ENCODE data around the gene ASB15. TPM values are rescaled to one million over a fixed set of nuclear protein-coding genes. Genes with fewer than 3 reads are reported as not detected.

ASB15 gene
- total and polyA plus RNA-seq, 2 donors (not counting 3 experiments of a cell fraction or from before 2014, with no cell fraction given) = not detected

- DNase-seq (ENCODE audit: low read depth, low spot score) = peak; percentile 61
- TF ChIP-seq, protein P1, sequence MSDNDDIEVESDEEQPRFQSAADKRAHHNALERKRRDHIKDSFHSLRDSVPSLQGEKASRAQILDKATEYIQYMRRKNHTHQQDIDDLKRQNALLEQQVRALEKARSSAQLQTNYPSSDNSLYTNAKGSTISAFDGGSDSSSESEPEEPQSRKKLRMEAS (IDR thresholded peaks at IDR 0.05; ENCODE audit: insufficient read depth, insufficient read length) = no peak
- TF ChIP-seq POLR2AphosphoS5 (IDR thresholded peaks at IDR 0.05; ENCODE audit: insufficient read depth, low read depth, low read length) (no peak), EZH2 (IDR thresholded peaks at IDR 0.05; ENCODE audit: borderline replicate concordance, low read depth, low read length, severe bottlenecking) (no peak), CTCF (IDR thresholded peaks at IDR 0.05; ENCODE audit: extremely low read depth in 1 of 2, insufficient read depth in 1 of 2, low read depth in 1 of 2, low read length in 2 of 2) (peak; percentile 69 to 73), MYC (IDR thresholded peaks at IDR 0.05; ENCODE audit: low read depth, low read length) (no peak), FOS (IDR thresholded peaks at IDR 0.05; ENCODE audit: borderline replicate concordance, insufficient read depth, low read length) (no peak)
- Histone ChIP-seq H3K4me1 (ENCODE audit: control insufficient read depth, extremely low read depth, insufficient read depth, low read length) (no peaks in the 10 kb centered on the region), H3K9me3 (replicated peaks; ENCODE audit: control insufficient read depth, insufficient read depth, low read length) (no peaks in the 10 kb centered on the region), H3K9me1 (replicated peaks; ENCODE audit: control insufficient read depth, extremely low read depth, insufficient read depth, low read length) (no peaks in the 10 kb centered on the region), H3K4me2 (ENCODE audit: insufficient read depth, low read length) (no peak overlapping the region), H3K9ac (replicated peaks; ENCODE audit: extremely low read depth, insufficient read depth, low read length) (no peak overlapping the region), H3K27me3 (ENCODE audit: control insufficient read depth in 2 of 2, insufficient read depth in 2 of 2, low read length in 2 of 2) (no peaks in the 10 kb centered on the region), H3K4me3 (replicated peaks in 1 of 3; ENCODE audit: insufficient read depth in 1 of 3, low read depth in 1 of 3, low read length in 3 of 3) (no peak overlapping the region), H4K20me1 (replicated peaks; ENCODE audit: control insufficient read depth, extremely low read depth, insufficient read depth, low read length) (no peaks in the 10 kb centered on the region), H3K79me2 (ENCODE audit: control insufficient read depth, insufficient read depth, low read length) (no peaks in the 10 kb centered on the region), H2AFZ (ENCODE audit: low read depth, low read length) (peak overlapping the region; percentile 37), H3K36me3 (ENCODE audit: control insufficient read depth in 2 of 2, extremely low read depth in 1 of 2, insufficient read depth in 2 of 2, low read length in 2 of 2) (no peaks in the 10 kb centered on the region), H3K27ac (ENCODE audit: insufficient read depth, low read depth, low read length) (no peak overlapping the region)
- peak; percentile 95 for FAIRE-seq
- intact Hi-C loops (cut with micrococcal nuclease) = loop anchor here (1.0 to 5.0 kb wide), 7 partner anchors 53 to 292 kb away; no protein-coding TSS in a partner anchor
- dilution Hi-C loops (cut with MboI; ENCODE audit: extremely low pct_ligation_motif_present, low sequenced_read_pairs) = no loop called here
- ChIA-PET CTCF (interaction anchor here (0.6 to 4.6 kb wide), 23 partner anchors 10 to 1205 kb away, joined by 3 to 33 read pairs (median 5); partner anchors contain the start of genes NDUFA5 and WASL), POLR2A (no interaction called here)
- no TSS peak for BruUV-seq (replicated peaks)
Measured at GRCh38 chr7:123580406-123581161, 21.0 kb upstream of the ASB15 start.

All from endothelial cell of umbilical vein (primary cell).